PC-9 (cell line): ENCODE measurements around the gene TRPV6. TPM values are rescaled to one million over a fixed set of nuclear protein-coding genes. Genes with fewer than 3 reads are reported as not detected.

Experiments
- BruUV-seq: library from RNA; stranded (reverse); fragments of 400-500 nt; replicated peaks from 2 replicates; lab custom pipeline; 2021; lab: Mats Ljungman, UMichigan
- CTCF ChIA-PET: fragments of 300-600 bp; sonication (Branson Sonifier 250); formaldehyde crosslinking; loops from one replicate; lab custom pipeline; 2022; ENCODE audit warnings: antibody characterized with exemption; lab: Charles Lee
- POLR2A ChIA-PET: fragments of 300-600 bp; sonication (Branson Sonifier 250); formaldehyde crosslinking; loops from one replicate; lab custom pipeline; 2022; ENCODE audit warnings: antibody characterized with exemption; ENCODE audit not compliant: unreplicated experiment; lab: Charles Lee
- DNase-seq, 2 experiments: peaks; one replicate each; pipeline versions ENCODE4 v3.0.0 to v3.0.0-alpha.2; 2015 to 2022; ENCODE audit warnings: mixed read lengths in 1 of 2
- H2AFZ ChIP-seq: fragments of 200-600 bp; sonication (generic); 2 replicates; pipeline ENCODE4 v1.8.1; 2017; ENCODE audit warnings: antibody characterized with exemption
- H3F3A ChIP-seq: fragments of 200-600 bp; sonication (generic); 2 replicates; pipeline ENCODE4 v1.8.1; 2017; ENCODE audit warnings: antibody characterized with exemption, mild to moderate bottlenecking, low read depth; ENCODE audit not compliant: insufficient read depth
- H3K27ac ChIP-seq: fragments of 200-600 bp; sonication (generic); 2 replicates; pipeline ENCODE4 v1.6.1; 2016; ENCODE audit warnings: mixed run types
- H3K27me3 ChIP-seq: fragments of 200-600 bp; sonication (generic); 2 replicates; pipeline ENCODE4 v1.6.1; 2016; ENCODE audit warnings: low read depth, mixed run types; ENCODE audit not compliant: insufficient read depth
- H3K36me3 ChIP-seq: fragments of 200-600 bp; sonication (generic); 2 replicates; pipeline ENCODE4 v1.6.1; 2016; ENCODE audit warnings: low read depth, mixed run types
- H3K4me1 ChIP-seq: fragments of 200-600 bp; sonication (generic); replicated peaks from 2 replicates; pipeline ENCODE4 v1.6.1; 2016; ENCODE audit warnings: mixed run types; ENCODE audit not compliant: insufficient read depth
- H3K4me2 ChIP-seq: fragments of 200-600 bp; sonication (generic); 2 replicates; pipeline ENCODE4 v1.6.1; 2017; ENCODE audit warnings: mixed run types
- H3K4me3 ChIP-seq: fragments of 200-600 bp; sonication (generic); 2 replicates; pipeline ENCODE4 v1.6.1; 2016; ENCODE audit warnings: mixed run types
- H3K79me2 ChIP-seq: fragments of 200-600 bp; sonication (generic); 2 replicates; pipeline ENCODE4 v1.6.1; 2017; ENCODE audit warnings: low read depth, mixed run types
- H3K9me2 ChIP-seq: fragments of 200-600 bp; sonication (generic); 2 replicates; pipeline ENCODE4 v1.8.1; 2017; ENCODE audit warnings: mild to moderate bottlenecking; ENCODE audit not compliant: insufficient read depth
- H3K9me3 ChIP-seq: fragments of 200-600 bp; sonication (generic); 2 replicates; pipeline ENCODE4 v1.8.1; 2016; ENCODE audit warnings: low read depth; ENCODE audit not compliant: insufficient read depth
- H4K20me1 ChIP-seq: fragments of 200-600 bp; sonication (generic); 2 replicates; pipeline ENCODE4 v1.8.1; 2017; ENCODE audit not compliant: insufficient read depth
- EZH2 ChIP-seq: fragments of 200-600 bp; sonication (generic); IDR thresholded peaks from 2 replicates; pipeline ENCODE4 v1.8.0; 2017; ENCODE audit warnings: antibody characterized with exemption, low read depth
- intact Hi-C: fragments of 100-400 bp; cut with micrococcal nuclease; formaldehyde crosslinking; loops from one replicate; pipeline ENCODE4 v1.10.0; 2022; ENCODE audit not compliant: unreplicated experiment
- total RNA-seq: library from RNA; stranded (reverse); gene quantifications from 2 replicates; pipeline ENCODE4 v1.2.3, GENCODE V29; 2021
- TF ChIP-seq, protein P1 (sequence below): fragments of 200-600 bp; sonication (generic); conservative IDR thresholded peaks from 2 replicates; pipeline ENCODE4 v1.6.1; 2017; ENCODE audit warnings: mixed run types, antibody characterized with exemption, mild to moderate bottlenecking, moderate library complexity

TRPV6 gene
- total RNA-seq, 1 experiment from 2014 or later, result 14.7 TPM

DNA sequence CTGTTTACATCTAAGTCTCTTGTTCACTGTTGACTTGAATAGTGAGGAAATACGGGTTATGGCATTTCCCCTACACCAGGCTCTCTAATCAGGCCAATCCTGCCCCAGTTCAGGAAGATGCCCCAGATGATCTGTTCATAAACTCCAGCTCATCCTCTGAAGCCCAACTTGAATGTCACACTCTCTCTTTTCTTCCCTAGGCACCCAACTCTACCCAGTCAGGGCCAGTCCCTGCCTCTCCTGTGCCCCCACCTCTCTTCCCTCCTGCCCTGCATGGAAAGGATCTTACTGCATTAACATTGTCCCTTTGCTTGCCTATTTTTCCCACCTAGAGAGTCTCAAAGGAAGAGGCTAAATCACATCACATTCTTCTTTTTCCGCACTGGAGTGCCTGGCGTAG, 10.6 kb upstream of the TRPV6 start:
- no peak overlapping the region for H2AFZ ChIP-seq
- no peak overlapping the region for H3K27ac ChIP-seq
- no peaks in the 10 kb centered on the region for H4K20me1 ChIP-seq
- H3K79me2 ChIP-seq, result no peaks in the 10 kb centered on the region
- H3K4me2 ChIP-seq, result no peak overlapping the region
- TF ChIP-seq EZH2, result no peak
- TF ChIP-seq, protein P1, sequence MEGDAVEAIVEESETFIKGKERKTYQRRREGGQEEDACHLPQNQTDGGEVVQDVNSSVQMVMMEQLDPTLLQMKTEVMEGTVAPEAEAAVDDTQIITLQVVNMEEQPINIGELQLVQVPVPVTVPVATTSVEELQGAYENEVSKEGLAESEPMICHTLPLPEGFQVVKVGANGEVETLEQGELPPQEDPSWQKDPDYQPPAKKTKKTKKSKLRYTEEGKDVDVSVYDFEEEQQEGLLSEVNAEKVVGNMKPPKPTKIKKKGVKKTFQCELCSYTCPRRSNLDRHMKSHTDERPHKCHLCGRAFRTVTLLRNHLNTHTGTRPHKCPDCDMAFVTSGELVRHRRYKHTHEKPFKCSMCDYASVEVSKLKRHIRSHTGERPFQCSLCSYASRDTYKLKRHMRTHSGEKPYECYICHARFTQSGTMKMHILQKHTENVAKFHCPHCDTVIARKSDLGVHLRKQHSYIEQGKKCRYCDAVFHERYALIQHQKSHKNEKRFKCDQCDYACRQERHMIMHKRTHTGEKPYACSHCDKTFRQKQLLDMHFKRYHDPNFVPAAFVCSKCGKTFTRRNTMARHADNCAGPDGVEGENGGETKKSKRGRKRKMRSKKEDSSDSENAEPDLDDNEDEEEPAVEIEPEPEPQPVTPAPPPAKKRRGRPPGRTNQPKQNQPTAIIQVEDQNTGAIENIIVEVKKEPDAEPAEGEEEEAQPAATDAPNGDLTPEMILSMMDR, result no peak
- ChIA-PET CTCF (no interaction called here), POLR2A (no interaction called here)
- H3K4me1 ChIP-seq, result peaks cover 28% of the 10 kb centered on the region
- BruUV-seq, result no TSS peak
- H3F3A ChIP-seq, result peaks cover 4% of the 10 kb centered on the region; the same call in 1 of the 2 replicates
- no peak for DNase-seq
- H3K36me3 ChIP-seq, result no peaks in the 10 kb centered on the region
- H3K4me3 ChIP-seq, result no peak overlapping the region
- intact Hi-C loops, result no loop called here
- H3K9me2 ChIP-seq, result no peaks in the 10 kb centered on the region
- H3K9me3 ChIP-seq, result no peaks in the 10 kb centered on the region
- no peaks in the 10 kb centered on the region for H3K27me3 ChIP-seq

DNA sequence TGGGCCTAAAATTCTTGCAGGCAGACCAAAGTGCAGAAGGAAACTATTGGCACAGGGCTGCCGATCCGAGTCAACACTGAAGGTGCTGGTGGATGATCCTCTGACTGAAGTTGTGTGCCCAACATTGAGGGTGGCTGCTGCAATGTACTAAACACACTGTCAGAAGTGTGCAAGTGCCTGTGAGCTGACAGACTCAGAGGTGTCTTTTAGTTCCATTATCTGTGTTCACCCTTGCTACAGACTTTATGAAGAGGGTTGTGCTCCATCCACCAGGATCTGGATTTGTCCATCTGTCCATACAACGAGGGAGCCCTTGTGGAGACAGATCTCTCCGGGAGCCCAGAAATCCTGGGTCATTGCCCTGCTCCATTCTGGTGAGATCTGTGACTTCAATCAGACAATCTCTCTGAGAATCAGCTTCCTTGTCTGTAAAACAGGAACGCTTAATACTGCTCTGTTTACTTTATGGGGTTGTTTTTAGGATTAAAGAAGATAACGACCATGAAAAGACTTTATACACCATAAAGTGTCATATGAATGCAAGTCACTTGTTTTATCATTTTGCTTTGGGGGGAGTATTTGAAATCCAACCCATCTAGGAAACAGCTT, 9.5 kb upstream of the TRPV6 start:
- H3K36me3 ChIP-seq, result no peaks in the 10 kb centered on the region
- ChIA-PET CTCF (interaction anchor here (0.7 to 1.6 kb wide), 2 partner anchors 14 to 39 kb away, joined by 4 read pairs; no protein-coding TSS in a partner anchor), POLR2A (no interaction called here)
- H3K9me3 ChIP-seq, result no peaks in the 10 kb centered on the region
- H3K27me3 ChIP-seq, result no peaks in the 10 kb centered on the region
- DNase-seq, result no peak
- H3K4me2 ChIP-seq, result no peak overlapping the region
- no peaks in the 10 kb centered on the region for H3K9me2 ChIP-seq
- no peaks in the 10 kb centered on the region for H4K20me1 ChIP-seq
- H3K4me1 ChIP-seq, result peaks cover 28% of the 10 kb centered on the region
- no peak for TF ChIP-seq EZH2
- TF ChIP-seq, protein P1, result no peak
- BruUV-seq, result no TSS peak
- H3F3A ChIP-seq, result peaks cover 4% of the 10 kb centered on the region; the same call in 1 of the 2 replicates
- intact Hi-C loops, result no loop called here
- no peak overlapping the region for H3K27ac ChIP-seq
- H3K4me3 ChIP-seq, result no peak overlapping the region
- no peaks in the 10 kb centered on the region for H3K79me2 ChIP-seq
- H2AFZ ChIP-seq, result no peak overlapping the region

GRCh38 chr7:142894112-142894984, 8.8 kb upstream of the TRPV6 start:
- Histone ChIP-seq H3K4me1 (peaks cover 25% of the 10 kb centered on the region), H3F3A (peaks cover 4% of the 10 kb centered on the region; the same call in 1 of the 2 replicates), H3K36me3 (no peaks in the 10 kb centered on the region), H3K9me2 (no peaks in the 10 kb centered on the region), H2AFZ (no peak overlapping the region), H4K20me1 (no peaks in the 10 kb centered on the region), H3K27ac (no peak overlapping the region), H3K4me2 (no peak overlapping the region), H3K27me3 (no peaks in the 10 kb centered on the region), H3K79me2 (no peaks in the 10 kb centered on the region), H3K4me3 (no peak overlapping the region), H3K9me3 (no peaks in the 10 kb centered on the region)
- no TSS peak for BruUV-seq
- no peak for DNase-seq
- TF ChIP-seq, protein P1, result no peak
- TF ChIP-seq EZH2, result no peak
- intact Hi-C loops, result no loop called here
- POLR2A ChIA-PET, result interaction anchor here (0.5 kb wide), 1 partner anchor 560 kb away, joined by 3 read pairs; no protein-coding TSS in a partner anchor
- CTCF ChIA-PET, result interaction anchor here (0.7 to 1.6 kb wide), 3 partner anchors 9 to 38 kb away, joined by 4 to 6 read pairs (median 4); partner anchors contain the start of gene TRPV6
